ENCODE measurements around the gene C8B.

- TF ChIP-seq CTCF (IDR thresholded peaks at IDR 0.05) (no peak), POLR2A (IDR thresholded peaks at IDR 0.05) (no peak)
These were observed 12.1 kb upstream of the C8B start for GRCh38 chr1:56977910-56978309.

Data from uterus (tissue), 2 donors.